Measurements from ENCODE around the gene TMEM233.
A peak's percentile ranks its signal among the peaks of the same experiment; 100 is the strongest.
"Not testable (repeated sequence)": the region's sequence is repeated elsewhere in the genome, so short reads cannot be mapped to it uniquely, and the experiment has no call there.

TMEM233 gene

GRCh38 chr12:119613319-119613936 is 19.9 kb downstream of the TMEM233 start:
- peak; percentile 6 for DNase-seq

- DNase-seq: no peak
These were observed 21.1 kb downstream of the TMEM233 start for GRCh38 chr12:119614705-119615104.

- DNase-seq: no peak
These were observed 22.2 kb downstream of the TMEM233 start for GRCh38 chr12:119615518-119616475.

- DNase-seq: not testable (repeated sequence)
These were observed 24.8 kb downstream of the TMEM233 start for GRCh38 chr12:119618328-119618896.

- DNase-seq: no peak
These were observed 26.9 kb downstream of the TMEM233 start for GRCh38 chr12:119620490-119620889.

- peak; percentile 32 for DNase-seq
These were observed 28.3 kb downstream of the TMEM233 start for GRCh38 chr12:119621878-119622277.

- no peak for DNase-seq
These were observed 31.4 kb downstream of the TMEM233 start for GRCh38 chr12:119624966-119625365.

GRCh38 chr12:119627019-119627643 is 33.6 kb downstream of the TMEM233 start:
- DNase-seq: no peak

GRCh38 chr12:119627686-119628085 is 34.1 kb downstream of the TMEM233 start:
- DNase-seq: no peak

GRCh38 chr12:119630223-119630780 is 36.7 kb downstream of the TMEM233 start:
- DNase-seq: no peak

GRCh38 chr12:119630962-119631550 is 37.5 kb downstream of the TMEM233 start:
- DNase-seq: no peak

GRCh38 chr12:119631930-119632678 is 38.5 kb downstream of the TMEM233 start:
- DNase-seq: no peak

GRCh38 chr12:119634743-119635142 is 41.2 kb downstream of the TMEM233 start:
- no peak for DNase-seq

GRCh38 chr12:119642986-119643385 is 49.4 kb downstream of the TMEM233 start:
- no peak for DNase-seq

- no peak for DNase-seq
These were observed 51.4 kb downstream of the TMEM233 start for GRCh38 chr12:119644930-119645329.

- no peak for DNase-seq
These were observed 52.0 kb downstream of the TMEM233 start for GRCh38 chr12:119645535-119646059.

GRCh38 chr12:119649202-119649808 is 55.7 kb downstream of the TMEM233 start:
- DNase-seq: peak; percentile 49

- no peak for DNase-seq
These were observed 59.1 kb downstream of the TMEM233 start for GRCh38 chr12:119652665-119653064.

GRCh38 chr12:119657001-119657400 is 63.4 kb downstream of the TMEM233 start:
- DNase-seq: not testable (repeated sequence)

GRCh38 chr12:119658166-119658565 is 64.6 kb downstream of the TMEM233 start:
- not testable (repeated sequence) for DNase-seq
